ENCODE results near the gene CAPS2. TPM values are rescaled to one million over a fixed set of nuclear protein-coding genes. Genes with fewer than 3 reads are reported as not detected.

The CAPS2 gene
- total and polyA plus RNA-seq, 2 donors (not counting 3 experiments of a cell fraction or from before 2014, with no cell fraction given) = 0.61 to 1.7 TPM

DNA sequence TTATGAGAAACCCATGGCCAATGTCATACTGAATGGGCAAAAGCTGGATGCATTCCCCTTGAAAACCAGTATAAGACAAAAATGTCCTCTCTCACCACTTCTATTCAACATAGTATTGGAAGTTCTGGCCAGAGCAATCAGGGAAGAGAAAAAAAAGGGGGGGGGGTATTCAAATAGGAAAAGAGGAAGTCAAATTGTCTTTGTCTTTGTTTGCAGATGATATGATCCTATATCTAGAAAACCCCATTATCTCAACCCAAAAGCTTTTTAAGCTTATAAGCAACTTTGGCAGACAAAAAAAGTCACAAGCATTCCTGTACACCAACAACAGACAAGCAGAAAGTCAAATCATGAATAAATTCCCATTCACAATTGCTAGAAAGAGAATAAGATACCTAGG is 23.9 kb upstream of the CAPS2 start:
- H3K9me1 ChIP-seq (replicated peaks; ENCODE audit: control insufficient read depth, extremely low read depth, insufficient read depth, low read length) = no peaks in the 10 kb centered on the region
- FAIRE-seq = no peak
- no TSS peak for BruUV-seq (replicated peaks)
- no peaks in the 10 kb centered on the region for H3K36me3 ChIP-seq (ENCODE audit: control insufficient read depth in 2 of 2, extremely low read depth in 1 of 2, insufficient read depth in 2 of 2, low read length in 2 of 2)
- H3K4me3 ChIP-seq (replicated peaks in 1 of 3; ENCODE audit: insufficient read depth in 1 of 3, low read depth in 1 of 3, low read length in 3 of 3) = no peak overlapping the region
- H3K4me1 ChIP-seq (ENCODE audit: control insufficient read depth, extremely low read depth, insufficient read depth, low read length) = no peaks in the 10 kb centered on the region
- no peaks in the 10 kb centered on the region for H3K27me3 ChIP-seq (ENCODE audit: control insufficient read depth in 2 of 2, insufficient read depth in 2 of 2, low read length in 2 of 2)
- H3K4me2 ChIP-seq (ENCODE audit: insufficient read depth, low read length) = no peak overlapping the region
- dilution Hi-C loops (cut with MboI; ENCODE audit: extremely low pct_ligation_motif_present, low sequenced_read_pairs) (no loop called here), intact Hi-C loops (cut with micrococcal nuclease) (no loop called here)
- DNase-seq (ENCODE audit: low read depth, low spot score) = no peak
- H3K27ac ChIP-seq (ENCODE audit: insufficient read depth, low read depth, low read length) = no peak overlapping the region
- H2AFZ ChIP-seq (ENCODE audit: low read depth, low read length) = no peak overlapping the region
- ChIA-PET CTCF (no interaction called here), POLR2A (no interaction called here)
- TF ChIP-seq, protein P1, sequence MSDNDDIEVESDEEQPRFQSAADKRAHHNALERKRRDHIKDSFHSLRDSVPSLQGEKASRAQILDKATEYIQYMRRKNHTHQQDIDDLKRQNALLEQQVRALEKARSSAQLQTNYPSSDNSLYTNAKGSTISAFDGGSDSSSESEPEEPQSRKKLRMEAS (IDR thresholded peaks at IDR 0.05; ENCODE audit: insufficient read depth, insufficient read length) = no peak
- TF ChIP-seq, protein P2, sequence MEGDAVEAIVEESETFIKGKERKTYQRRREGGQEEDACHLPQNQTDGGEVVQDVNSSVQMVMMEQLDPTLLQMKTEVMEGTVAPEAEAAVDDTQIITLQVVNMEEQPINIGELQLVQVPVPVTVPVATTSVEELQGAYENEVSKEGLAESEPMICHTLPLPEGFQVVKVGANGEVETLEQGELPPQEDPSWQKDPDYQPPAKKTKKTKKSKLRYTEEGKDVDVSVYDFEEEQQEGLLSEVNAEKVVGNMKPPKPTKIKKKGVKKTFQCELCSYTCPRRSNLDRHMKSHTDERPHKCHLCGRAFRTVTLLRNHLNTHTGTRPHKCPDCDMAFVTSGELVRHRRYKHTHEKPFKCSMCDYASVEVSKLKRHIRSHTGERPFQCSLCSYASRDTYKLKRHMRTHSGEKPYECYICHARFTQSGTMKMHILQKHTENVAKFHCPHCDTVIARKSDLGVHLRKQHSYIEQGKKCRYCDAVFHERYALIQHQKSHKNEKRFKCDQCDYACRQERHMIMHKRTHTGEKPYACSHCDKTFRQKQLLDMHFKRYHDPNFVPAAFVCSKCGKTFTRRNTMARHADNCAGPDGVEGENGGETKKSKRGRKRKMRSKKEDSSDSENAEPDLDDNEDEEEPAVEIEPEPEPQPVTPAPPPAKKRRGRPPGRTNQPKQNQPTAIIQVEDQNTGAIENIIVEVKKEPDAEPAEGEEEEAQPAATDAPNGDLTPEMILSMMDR (IDR thresholded peaks at IDR 0.05; ENCODE audit: extremely low read depth in 1 of 2, insufficient read depth in 1 of 2, low read depth in 1 of 2, low read length in 2 of 2) = no peak
- TF ChIP-seq JUN (IDR thresholded peaks at IDR 0.05; ENCODE audit: borderline replicate concordance, insufficient read depth, insufficient read length, low read depth) = no peak
- no peak for TF ChIP-seq FOS (IDR thresholded peaks at IDR 0.05; ENCODE audit: borderline replicate concordance, insufficient read depth, low read length)
- no peak for TF ChIP-seq MYC (IDR thresholded peaks at IDR 0.05; ENCODE audit: low read depth, low read length)
- TF ChIP-seq POLR2A (IDR thresholded peaks at IDR 0.05; ENCODE audit: low read depth, low read length) = no peak
- no peak for TF ChIP-seq EZH2 (IDR thresholded peaks at IDR 0.05; ENCODE audit: borderline replicate concordance, low read depth, low read length, severe bottlenecking)
- TF ChIP-seq POLR2AphosphoS5 (IDR thresholded peaks at IDR 0.05; ENCODE audit: insufficient read depth, low read depth, low read length) = no peak
- TF ChIP-seq GATA2 (IDR thresholded peaks at IDR 0.05; ENCODE audit: insufficient read depth, insufficient read length, low read depth, low read length) = no peak
- H3K9me3 ChIP-seq (replicated peaks; ENCODE audit: control insufficient read depth, insufficient read depth, low read length) = no peaks in the 10 kb centered on the region
- H4K20me1 ChIP-seq (replicated peaks; ENCODE audit: control insufficient read depth, extremely low read depth, insufficient read depth, low read length) = no peaks in the 10 kb centered on the region
- no peaks in the 10 kb centered on the region for H3K79me2 ChIP-seq (ENCODE audit: control insufficient read depth, insufficient read depth, low read length)
- no peak overlapping the region for H3K9ac ChIP-seq (replicated peaks; ENCODE audit: extremely low read depth, insufficient read depth, low read length)
